Measurements from ENCODE around the gene RAB40B. TPM values are rescaled to one million over a fixed set of nuclear protein-coding genes. Genes with fewer than 3 reads are reported as not detected.
A peak's percentile ranks its signal among the peaks of the same experiment; 100 is the strongest.

The RAB40B gene
- total RNA-seq, 1 experiment from 2014 or later, result 3.2 TPM

- TF ChIP-seq CTCF (conservative IDR thresholded peaks at IDR 0.05; ENCODE audit: low read depth, low read length), result no peak
- TF ChIP-seq EZH2 (IDR thresholded peaks at IDR 0.05; ENCODE audit: borderline replicate concordance, low read depth, low read length, poor library complexity, severe bottlenecking), result no peak
- ChIA-PET POLR2A (ENCODE audit: low non-redundant PET) (no interaction called here), CTCF (interaction anchor here (0.5 kb wide), 1 partner anchor 80 kb away, joined by 5 read pairs; no protein-coding TSS in a partner anchor)
- no peak for DNase-seq (ENCODE audit: low spot score)
- no peak overlapping the region for H3K27ac ChIP-seq (ENCODE audit: low read depth, low read length, poor library complexity, severe bottlenecking)
- H3K4me1 ChIP-seq (ENCODE audit: insufficient read depth, low read length, poor library complexity, severe bottlenecking), result no peaks in the 10 kb centered on the region
- no peaks in the 10 kb centered on the region for H3K27me3 ChIP-seq (replicated peaks; ENCODE audit: insufficient read depth, low read depth, low read length, poor library complexity)
- no peak overlapping the region for H3K4me3 ChIP-seq (ENCODE audit: low read depth, low read length, poor library complexity, severe bottlenecking)
- BruUV-seq (replicated peaks), result no TSS peak
- intact Hi-C loops (cut with micrococcal nuclease; ENCODE audit: unreplicated experiment), result no loop called here
- peaks cover 29% of the 10 kb centered on the region for H3K9me3 ChIP-seq (ENCODE audit: low read depth, low read length, poor library complexity, severe bottlenecking)
- H3K36me3 ChIP-seq (ENCODE audit: insufficient read depth, low read length, poor library complexity, severe bottlenecking), result peaks cover 25% of the 10 kb centered on the region
These were observed 38.1 kb upstream of the RAB40B start for GRCh38 chr17:82736511-82737185.

- H3K9me3 ChIP-seq (ENCODE audit: low read depth, low read length, poor library complexity, severe bottlenecking), result peaks cover 16% of the 10 kb centered on the region
- POLR2A ChIA-PET (ENCODE audit: low non-redundant PET), result no interaction called here
- peak within 1 kb of the TSS; percentile 56 for H3K4me3 ChIP-seq (ENCODE audit: low read depth, low read length, poor library complexity, severe bottlenecking)
- H3K27me3 ChIP-seq (replicated peaks; ENCODE audit: insufficient read depth, low read depth, low read length, poor library complexity), result no peaks in the 10 kb centered on the region
- TF ChIP-seq CTCF (conservative IDR thresholded peaks at IDR 0.05; ENCODE audit: low read depth, low read length) (no peak), EZH2 (IDR thresholded peaks at IDR 0.05; ENCODE audit: borderline replicate concordance, low read depth, low read length, poor library complexity, severe bottlenecking) (no peak)
- no TSS peak for BruUV-seq (replicated peaks)
- peak within 1 kb of the TSS; percentile 54 for H3K27ac ChIP-seq (ENCODE audit: low read depth, low read length, poor library complexity, severe bottlenecking)
- intact Hi-C loops (cut with micrococcal nuclease; ENCODE audit: unreplicated experiment), result no loop called here
- peaks cover 12% of the 10 kb centered on the region for H3K36me3 ChIP-seq (ENCODE audit: insufficient read depth, low read length, poor library complexity, severe bottlenecking)
- H3K4me1 ChIP-seq (ENCODE audit: insufficient read depth, low read length, poor library complexity, severe bottlenecking), result no peaks in the 10 kb centered on the region
- peak; percentile 63 for DNase-seq (ENCODE audit: low spot score)
- CTCF ChIA-PET, result interaction anchor here (0.5 kb wide), 1 partner anchor 66 kb away, joined by 3 read pairs; no protein-coding TSS in a partner anchor
These were observed 36.7 kb upstream of the RAB40B start, which contains the start of gene FN3K for GRCh38 chr17:82734987-82735866. FN3K (plus strand) TSS chr17:82735615; CDS start chr17:82735637, 22 bp downstream.

GRCh38 chr17:82732118-82732743 is 33.7 kb upstream of the RAB40B start:
- Histone ChIP-seq H3K27ac (ENCODE audit: low read depth, low read length, poor library complexity, severe bottlenecking) (no peak overlapping the region), H3K36me3 (ENCODE audit: insufficient read depth, low read length, poor library complexity, severe bottlenecking) (peaks cover 10% of the 10 kb centered on the region), H3K9me3 (ENCODE audit: low read depth, low read length, poor library complexity, severe bottlenecking) (peaks cover 14% of the 10 kb centered on the region), H3K4me3 (ENCODE audit: low read depth, low read length, poor library complexity, severe bottlenecking) (no peak overlapping the region), H3K4me1 (ENCODE audit: insufficient read depth, low read length, poor library complexity, severe bottlenecking) (no peaks in the 10 kb centered on the region), H3K27me3 (replicated peaks; ENCODE audit: insufficient read depth, low read depth, low read length, poor library complexity) (no peaks in the 10 kb centered on the region)
- DNase-seq (ENCODE audit: low spot score), result no peak
- CTCF ChIA-PET, result no interaction called here
- POLR2A ChIA-PET (ENCODE audit: low non-redundant PET), result no interaction called here
- no TSS peak for BruUV-seq (replicated peaks)
- no peak for TF ChIP-seq EZH2 (IDR thresholded peaks at IDR 0.05; ENCODE audit: borderline replicate concordance, low read depth, low read length, poor library complexity, severe bottlenecking)
- no peak for TF ChIP-seq CTCF (conservative IDR thresholded peaks at IDR 0.05; ENCODE audit: low read depth, low read length)
- intact Hi-C loops (cut with micrococcal nuclease; ENCODE audit: unreplicated experiment), result no loop called here
